Placental pericyte (primary cell): ENCODE data around the gene DNMBP. TPM values are rescaled to one million over a fixed set of nuclear protein-coding genes. Genes with fewer than 3 reads are reported as not detected.

Experiments used
- total RNA-seq: library from RNA; depleted of rRNA; stranded (reverse); fragments of >200 nt; gene quantifications from 2 replicates; pipeline ENCODE4 v1.2.3, GENCODE V29; 2012

DNMBP gene
- 26.3 and 93.5 TPM in 2 replicates for total RNA-seq

GRCh38 chr10:100009793-100010676 lies at the start of gene DNMBP:
Gene DNMBP, minus strand, starts transcription at chr10:100009947. Its CDS starts 37,823 bp downstream, at chr10:99972124.

Other genes with a start within 250 kb of the DNMBP start
- 0.22 and 1.0 TPM in 2 replicates for gene ABCC2, start 227.3 kb downstream of the DNMBP start, total RNA-seq
- not detected in 2 replicates for gene CPN1, start 71.9 kb upstream of the DNMBP start, total RNA-seq
- 22.8 and 42.7 TPM in 2 replicates for gene ERLIN1, start 176.1 kb upstream of the DNMBP start, total RNA-seq
- gene CHUK, start 219.6 kb upstream of the DNMBP start, total RNA-seq: 19.7 and 39.7 TPM in 2 replicates